CD14-positive monocyte (primary cell): Measurements from ENCODE around the gene HSD17B8. TPM values are rescaled to one million over a fixed set of nuclear protein-coding genes. Genes with fewer than 3 reads are reported as not detected.

ENCODE experiments used
- DNase-seq, 3 donors: peaks; one replicate each; pipeline ENCODE4 v3.0.0-alpha.2; 2011 to 2022
- H2AFZ ChIP-seq: 2 replicates; pipeline ENCODE4 v1.6.0; 2012; ENCODE audit warnings: mild to moderate bottlenecking, low read depth, low read length, inconsistent platforms; ENCODE audit not compliant: insufficient read depth, poor library complexity, severe bottlenecking
- H3K27ac ChIP-seq, 2 donors: 1 replicate in 1 of 2; 2 replicates in 1 of 2; pipeline ENCODE4 v1.5.1; 2012 to 2013; ENCODE audit warnings: low read length in 2 of 2, control low read depth in 1 of 2, inconsistent platforms in 1 of 2, low read depth in 1 of 2, mild to moderate bottlenecking in 1 of 2
- H3K27me3 ChIP-seq, 2 donors: one replicate each; pipeline versions ENCODE4 v1.6.0 to v1.6.1; 2011 to 2013; ENCODE audit warnings: low read length in 2 of 2; ENCODE audit not compliant: control insufficient read depth in 2 of 2, insufficient read depth in 2 of 2
- H3K36me3 ChIP-seq, 2 donors: replicated peaks in 1 of 2; 1 replicate in 1 of 2; 2 replicates in 1 of 2; pipeline versions ENCODE4 v1.5.1 to v1.6.1; 2012 to 2013; ENCODE audit warnings: low read length in 2 of 2, control low read depth in 1 of 2, inconsistent platforms in 1 of 2, mild to moderate bottlenecking in 1 of 2; ENCODE audit not compliant: insufficient read depth in 2 of 2, control insufficient read depth in 1 of 2
- H3K4me1 ChIP-seq, 2 donors: 1 replicate in 1 of 2; 2 replicates in 1 of 2; pipeline versions ENCODE4 v1.5.1 to v1.6.1; 2012 to 2013; ENCODE audit warnings: low read length in 2 of 2, control low read depth in 1 of 2, inconsistent platforms in 1 of 2, mild to moderate bottlenecking in 1 of 2, moderate library complexity in 1 of 2; ENCODE audit not compliant: insufficient read depth in 2 of 2, control insufficient read depth in 1 of 2
- H3K4me2 ChIP-seq: replicated peaks from 2 replicates; pipeline ENCODE3; 2012; ENCODE audit warnings: low read length, moderate library complexity, mild to moderate bottlenecking; ENCODE audit not compliant: poor library complexity, severe bottlenecking; ENCODE audit errors: extremely low read depth
- H3K4me3 ChIP-seq, 3 experiments: fragments of 200-600 bp in 1 of 3; sonication (generic) in 1 of 3; replicated peaks in 1 of 3; 1 replicate in 2 of 3; 2 replicates in 1 of 3; pipeline ENCODE4 v1.5.1; 2011 to 2013; ENCODE audit warnings: low read length in 3 of 3, mild to moderate bottlenecking in 3 of 3, control low read depth in 2 of 3, low read depth in 2 of 3, inconsistent platforms in 1 of 3, moderate library complexity in 1 of 3
- H3K79me2 ChIP-seq: 2 replicates; pipeline ENCODE4 v1.6.0; 2012; ENCODE audit warnings: mild to moderate bottlenecking, control low read depth, inconsistent platforms, low read length, moderate library complexity; ENCODE audit not compliant: insufficient read depth
- H3K9ac ChIP-seq: 2 replicates; pipeline ENCODE4 v1.6.0; 2017; ENCODE audit warnings: low read length, mild to moderate bottlenecking; ENCODE audit not compliant: insufficient read depth, poor library complexity, severe bottlenecking
- H3K9me3 ChIP-seq, 2 donors: replicated peaks in 1 of 2; 1 replicate in 1 of 2; 2 replicates in 1 of 2; pipeline versions ENCODE4 v1.5.1 to v1.6.1; 2012 to 2013; ENCODE audit warnings: low read length in 2 of 2, control low read depth in 1 of 2; ENCODE audit not compliant: control insufficient read depth in 1 of 2, insufficient read depth in 1 of 2
- H4K20me1 ChIP-seq: 2 replicates; pipeline ENCODE4 v1.6.0; 2012; ENCODE audit warnings: mild to moderate bottlenecking, low read length, control low read depth, moderate library complexity; ENCODE audit not compliant: insufficient read depth
- H3K27ac Mint-ChIP-seq, 7 donors: one replicate each; pipeline ENCODE4 v1.8.0; 2020; ENCODE audit warnings: mild to moderate bottlenecking in 7 of 7, mixed read lengths in 7 of 7, moderate library complexity in 6 of 7, inconsistent platforms in 2 of 7
- H3K27me3 Mint-ChIP-seq, 3 donors: one replicate each; pipeline ENCODE4 v1.8.0; 2021 to 2022; ENCODE audit warnings: low read depth in 3 of 3, mild to moderate bottlenecking in 3 of 3, mixed read lengths in 3 of 3, moderate library complexity in 3 of 3, inconsistent platforms in 1 of 3
- H3K36me3 Mint-ChIP-seq, 2 donors: one replicate each; pipeline ENCODE4 v1.8.0; 2020; ENCODE audit warnings: mixed read lengths in 2 of 2, inconsistent platforms in 1 of 2, mild to moderate bottlenecking in 1 of 2
- H3K4me1 Mint-ChIP-seq: one replicate; pipeline ENCODE4 v1.8.0; 2020; ENCODE audit warnings: mild to moderate bottlenecking, mixed read lengths
- H3K4me3 Mint-ChIP-seq, 2 donors: one replicate each; pipeline ENCODE4 v1.8.0; 2020; ENCODE audit warnings: mild to moderate bottlenecking in 2 of 2, mixed read lengths in 2 of 2, moderate library complexity in 1 of 2
- H3K9me3 Mint-ChIP-seq, 7 donors: one replicate each; pipeline ENCODE4 v1.8.0; 2020 to 2022; ENCODE audit warnings: mixed read lengths in 7 of 7, mild to moderate bottlenecking in 6 of 7, moderate library complexity in 6 of 7, inconsistent platforms in 2 of 7
- WGBS: methylation state at CpG from one replicate; pipeline ENCODE4 v1.1.5; 2013; ENCODE audit warnings: missing lambda C conversion rate; ENCODE audit not compliant: insufficient coverage; 5-methylcytosine and 5-hydroxymethylcytosine counted together
- intact Hi-C, 2 donors: fragments of 100-400 bp; cut with micrococcal nuclease; formaldehyde crosslinking; loops; one replicate each; pipeline versions ENCODE4 v1.15.0 to v1.15.1; 2023
- polyA plus RNA-seq, 3 donors: library from polyadenylated mRNA; depleted of rRNA in 1 of 3; unstranded in 2 of 3; stranded (reverse) in 1 of 3; fragments of 300-500 nt in 2 of 3; fragments of >200 nt in 1 of 3; fragmentation: Illumina TruSeq in 2 of 3; gene quantifications; 1 replicate in 2 of 3; 2 replicates in 1 of 3; pipeline ENCODE4 v1.2.3, GENCODE V29; 2012 to 2021
- small RNA-seq: library from RNA; depleted of rRNA; stranded (forward); fragments of <200 nt; gene quantifications from one replicate; pipeline ENCODE3, GENCODE V24; 2012; ENCODE audit warnings: low read depth; ENCODE audit not compliant: insufficient read length
- TF ChIP-seq, protein P1 (sequence below): fragments of 200-600 bp; IDR thresholded peaks from one replicate; pipeline ENCODE4 v1.8.0; 2022; ENCODE audit warnings: antibody characterized with exemption, mild to moderate bottlenecking

Gene HSD17B8
- polyA plus RNA-seq, 3 donors: 3.8 to 10.6 (median 4.7) TPM

DNA sequence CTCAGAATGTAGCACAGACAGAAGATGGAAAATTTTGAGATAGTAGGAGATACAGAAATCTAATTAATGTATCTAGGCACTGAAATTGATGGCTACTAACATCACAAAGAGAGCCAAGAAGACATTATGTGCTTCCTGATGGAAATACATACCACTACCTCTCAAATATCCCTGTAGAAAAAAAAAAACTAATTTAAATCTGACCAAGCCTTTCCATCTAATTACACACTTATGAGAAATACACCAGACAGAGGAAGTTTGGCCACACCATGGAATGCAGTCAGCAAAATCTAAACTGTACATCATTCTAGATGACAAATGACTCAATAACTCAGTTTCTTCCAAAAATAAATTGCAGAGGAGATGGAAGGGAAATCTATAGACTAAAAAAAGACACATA, 48.3 kb downstream of the HSD17B8 start:
- peaks cover under 1 to 3% (median 2%) of the 10 kb centered on the region in 3 donors for H3K27me3 Mint-ChIP-seq

DNA sequence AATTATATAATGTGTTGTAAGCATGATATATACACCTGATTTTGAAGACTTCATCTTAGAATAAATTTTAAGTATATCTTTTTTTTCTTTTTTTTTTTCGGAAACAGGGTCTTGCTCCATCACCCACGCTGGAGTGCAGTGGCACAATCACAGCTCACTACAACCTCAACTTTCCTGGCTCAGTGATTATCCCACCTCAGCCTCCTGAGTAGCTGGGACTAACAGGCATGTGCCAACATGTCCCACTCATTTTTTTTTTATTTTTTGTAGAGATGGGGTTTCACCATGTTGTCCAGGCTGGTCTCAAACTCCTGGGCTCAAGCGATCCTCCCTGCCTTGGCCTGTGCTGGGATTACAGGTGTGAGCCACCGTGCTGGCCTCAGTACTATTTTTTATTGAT, 50.1 kb downstream of the HSD17B8 start:
- intact Hi-C loops: no loop called here
- Histone ChIP-seq H3K4me3 (no peak overlapping the region), H3K27me3 (no peaks in the 10 kb centered on the region), H3K79me2 (peaks cover 4% of the 10 kb centered on the region), H3K27ac (no peak overlapping the region), H2AFZ (no peak overlapping the region), H4K20me1 (no peaks in the 10 kb centered on the region), H3K4me1 (peaks cover 9 to 13% of the 10 kb centered on the region in 2 donors), H3K9me3 (no peaks in the 10 kb centered on the region), H3K9ac (no peak overlapping the region), H3K4me2 (no peak overlapping the region), H3K36me3 (peaks cover 29 to 46% of the 10 kb centered on the region in 2 donors)
- H3K9me3 Mint-ChIP-seq: no peaks in the 10 kb centered on the region
- H3K36me3 Mint-ChIP-seq: peaks cover 34 to 53% of the 10 kb centered on the region in 2 donors
- peaks cover 0 to 2% (median 0%) of the 10 kb centered on the region in 3 donors for H3K27me3 Mint-ChIP-seq
- H3K4me1 Mint-ChIP-seq: peaks cover 17% of the 10 kb centered on the region
- DNase-seq: no peak
- H3K4me3 Mint-ChIP-seq: no peak overlapping the region
- H3K27ac Mint-ChIP-seq: peak overlapping the region in 1 of 7 donors; percentile 4
- 100% methylated on average over 1 of the region's 4 CpGs for WGBS
- TF ChIP-seq, protein P1, sequence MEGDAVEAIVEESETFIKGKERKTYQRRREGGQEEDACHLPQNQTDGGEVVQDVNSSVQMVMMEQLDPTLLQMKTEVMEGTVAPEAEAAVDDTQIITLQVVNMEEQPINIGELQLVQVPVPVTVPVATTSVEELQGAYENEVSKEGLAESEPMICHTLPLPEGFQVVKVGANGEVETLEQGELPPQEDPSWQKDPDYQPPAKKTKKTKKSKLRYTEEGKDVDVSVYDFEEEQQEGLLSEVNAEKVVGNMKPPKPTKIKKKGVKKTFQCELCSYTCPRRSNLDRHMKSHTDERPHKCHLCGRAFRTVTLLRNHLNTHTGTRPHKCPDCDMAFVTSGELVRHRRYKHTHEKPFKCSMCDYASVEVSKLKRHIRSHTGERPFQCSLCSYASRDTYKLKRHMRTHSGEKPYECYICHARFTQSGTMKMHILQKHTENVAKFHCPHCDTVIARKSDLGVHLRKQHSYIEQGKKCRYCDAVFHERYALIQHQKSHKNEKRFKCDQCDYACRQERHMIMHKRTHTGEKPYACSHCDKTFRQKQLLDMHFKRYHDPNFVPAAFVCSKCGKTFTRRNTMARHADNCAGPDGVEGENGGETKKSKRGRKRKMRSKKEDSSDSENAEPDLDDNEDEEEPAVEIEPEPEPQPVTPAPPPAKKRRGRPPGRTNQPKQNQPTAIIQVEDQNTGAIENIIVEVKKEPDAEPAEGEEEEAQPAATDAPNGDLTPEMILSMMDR: no peak

More for the DNA sequence above, 48.3 kb downstream of the HSD17B8 start:
- Mint-ChIP-seq H3K27ac (no peak overlapping the region), H3K36me3 (peaks cover 23 to 36% of the 10 kb centered on the region in 2 donors), H3K9me3 (no peaks in the 10 kb centered on the region), H3K4me1 (peaks cover 31% of the 10 kb centered on the region), H3K4me3 (no peak overlapping the region)
- Histone ChIP-seq H4K20me1 (no peaks in the 10 kb centered on the region), H3K27me3 (no peaks in the 10 kb centered on the region), H2AFZ (no peak overlapping the region), H3K4me3 (no peak overlapping the region), H3K4me1 (peaks cover 23 to 28% of the 10 kb centered on the region in 2 donors), H3K36me3 (peaks cover 19 to 29% of the 10 kb centered on the region in 2 donors), H3K4me2 (no peak overlapping the region), H3K27ac (no peak overlapping the region), H3K9me3 (no peaks in the 10 kb centered on the region), H3K9ac (no peak overlapping the region), H3K79me2 (peaks cover 4% of the 10 kb centered on the region)
- TF ChIP-seq, protein P1: no peak
- DNase-seq: no peak
- intact Hi-C loops: no loop called here

Small RNAs within 50 kb of the gene (small RNA-seq; reads per million reads assigned to genes)
- not detected for gene MIR219A1
- not detected for gene RNY4P10

Other genes starting within 250 kb of the HSD17B8 start
- 100 to 1,000 TPM in 1 of 3 donors, 10 to 100 TPM in 1, 1 to 10 TPM in 1; 9.6 to 475 (median 21.7) TPM for gene BRD2, start 236.1 kb upstream of the HSD17B8 start, polyA plus RNA-seq
- gene HLA-DOA, start 195.1 kb upstream of the HSD17B8 start, polyA plus RNA-seq: 10 to 100 TPM in 1 of 3 donors, 1 to 10 TPM in 2; 2.8 to 15.4 (median 9.1) TPM
- 1,000 to 10,000 TPM in 1 of 3 donors, 100 to 1,000 TPM in 2; 578 to 1,024 (median 796) TPM for gene HLA-DPA1, start 131.0 kb upstream of the HSD17B8 start, polyA plus RNA-seq
- 100 to 1,000 TPM; 569 to 682 (median 676) TPM for gene HLA-DPB1, start 128.7 kb upstream of the HSD17B8 start, polyA plus RNA-seq
- gene COL11A2, start 12.2 kb upstream of the HSD17B8 start, polyA plus RNA-seq: under 1 TPM in 1 of 3 donors, not detected in 2; 0.57 TPM
- 10 to 100 TPM in 1 of 3 donors, 1 to 10 TPM in 2; 4.5 to 74.5 (median 5.1) TPM for gene RXRB, start 4.0 kb upstream of the HSD17B8 start, polyA plus RNA-seq
- gene SLC39A7, start 3.8 kb upstream of the HSD17B8 start, polyA plus RNA-seq: 10 to 100 TPM; 14.5 to 32.7 (median 17.7) TPM
- 10 to 100 TPM in 1 of 3 donors, 1 to 10 TPM in 2; 4.6 to 27.9 (median 5.7) TPM for gene RING1, start 3.8 kb downstream of the HSD17B8 start, polyA plus RNA-seq
- 100 to 1,000 TPM in 1 of 3 donors, 10 to 100 TPM in 2; 11.0 to 150 (median 14.5) TPM for gene VPS52, start 67.2 kb downstream of the HSD17B8 start, polyA plus RNA-seq
- gene RPS18, start 67.4 kb downstream of the HSD17B8 start, polyA plus RNA-seq: 1,000 to 10,000 TPM; 2,430 to 3,295 (median 2,894) TPM
- 10 to 100 TPM in 2 of 3 donors, 1 to 10 TPM in 1; 6.5 to 32.2 (median 28.5) TPM for gene B3GALT4, start 72.5 kb downstream of the HSD17B8 start, polyA plus RNA-seq
- gene WDR46, start 84.6 kb downstream of the HSD17B8 start, polyA plus RNA-seq: 10 to 100 TPM; 33.3 to 41.0 (median 37.3) TPM
- 10 to 100 TPM; 26.0 to 36.2 (median 28.4) TPM for gene PFDN6, start 84.9 kb downstream of the HSD17B8 start, polyA plus RNA-seq
- gene RGL2, start 94.3 kb downstream of the HSD17B8 start, polyA plus RNA-seq: 100 to 1,000 TPM in 1 of 3 donors, 10 to 100 TPM in 2; 14.9 to 145 (median 15.5) TPM
- gene TAPBP, start 109.4 kb downstream of the HSD17B8 start, polyA plus RNA-seq: 100 to 1,000 TPM; 138 to 228 (median 141) TPM
- 10 to 100 TPM; 12.2 to 16.5 (median 16.1) TPM for gene ZBTB22, start 113.1 kb downstream of the HSD17B8 start, polyA plus RNA-seq
- 10 to 100 TPM; 22.3 to 39.2 (median 28.5) TPM for gene DAXX, start 118.3 kb downstream of the HSD17B8 start, polyA plus RNA-seq
- under 1 TPM; 0.14 to 0.87 (median 0.68) TPM for gene KIFC1, start 187.2 kb downstream of the HSD17B8 start, polyA plus RNA-seq
- gene PHF1, start 206.4 kb downstream of the HSD17B8 start, polyA plus RNA-seq: 10 to 100 TPM in 1 of 3 donors, 1 to 10 TPM in 2; 3.0 to 90.2 (median 3.5) TPM
- gene CUTA, start 213.5 kb downstream of the HSD17B8 start, polyA plus RNA-seq: 100 to 1,000 TPM; 137 to 160 (median 153) TPM
- gene SYNGAP1, start 215.4 kb downstream of the HSD17B8 start, polyA plus RNA-seq: 1 to 10 TPM in 1 of 3 donors, not detected in 2; 4.0 TPM
- 1 to 10 TPM in 2 of 3 donors, under 1 TPM in 1; 0.42 to 2.0 (median 1.1) TPM for gene ZBTB9, start 249.9 kb downstream of the HSD17B8 start, polyA plus RNA-seq